Stimulated activated memory B cell treated with anti-CD40 and anti-IgM and Interleukin-4, amounts not matched to agents 10 μg/mL and 1 μg/mL and 100 μg/mL, for 72 hours (primary cell): ENCODE data around the gene DNASE1L2.
"Not testable (repeated sequence)": the region's sequence is repeated elsewhere in the genome, so short reads cannot be mapped to it uniquely, and the experiment has no call there.

Experiments
- ATAC-seq: fragments of 150-1000 bp; cut with Tn5 transposase; 2 replicates; pipeline ENCODE4 v1.10.0; 2021
- H3K27ac Mint-ChIP-seq: one replicate; pipeline ENCODE4 v1.8.0; 2022; ENCODE audit warnings: mild to moderate bottlenecking, mixed read lengths
- H3K27me3 Mint-ChIP-seq: one replicate; pipeline ENCODE4 v1.8.0; 2022; ENCODE audit warnings: mixed read lengths
- H3K36me3 Mint-ChIP-seq: one replicate; pipeline ENCODE4 v1.8.0; 2022; ENCODE audit warnings: mixed read lengths
- H3K4me1 Mint-ChIP-seq: one replicate; pipeline ENCODE4 v1.8.0; 2022; ENCODE audit warnings: mixed read lengths
- H3K4me3 Mint-ChIP-seq: one replicate; pipeline ENCODE4 v1.8.0; 2022; ENCODE audit warnings: mild to moderate bottlenecking, moderate library complexity, mixed read lengths
- H3K9me3 Mint-ChIP-seq: one replicate; pipeline ENCODE4 v1.8.0; 2022; ENCODE audit warnings: mixed read lengths

Gene DNASE1L2

DNA sequence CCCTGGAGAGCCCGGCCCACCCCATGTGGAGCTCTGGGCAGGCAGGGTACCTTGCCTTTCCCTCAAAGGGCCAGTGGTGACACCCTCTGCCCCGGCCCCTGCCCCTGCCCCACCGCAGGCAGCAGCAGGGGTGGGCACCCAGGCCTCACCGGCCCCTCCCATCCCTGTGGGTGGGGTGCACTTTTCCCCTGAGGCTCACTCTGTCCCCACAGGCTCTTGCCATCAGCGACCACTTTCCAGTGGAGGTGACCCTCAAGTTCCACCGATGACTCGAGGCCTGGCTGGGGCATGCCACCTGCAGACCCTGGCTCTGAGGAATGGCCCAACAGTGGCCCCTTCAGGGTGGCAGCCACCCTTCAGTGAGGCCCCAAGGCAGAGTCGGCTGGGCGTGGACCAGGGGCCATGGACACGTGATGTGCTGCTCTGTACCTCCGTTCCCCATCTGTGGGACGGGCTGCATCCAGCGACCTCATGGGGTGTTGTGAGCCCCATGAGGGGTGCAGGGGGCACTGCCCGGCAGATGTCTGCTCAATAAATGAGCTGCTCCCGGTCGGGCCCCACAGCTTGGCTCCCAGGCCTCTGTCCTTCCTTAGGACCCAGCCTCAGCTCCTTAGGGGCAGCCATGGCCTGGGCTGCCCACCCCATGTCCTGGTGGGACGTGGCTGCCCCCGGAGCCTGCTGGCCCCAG is 2.0 kb downstream of the DNASE1L2 start:
- H3K4me1 Mint-ChIP-seq = no peaks in the 10 kb centered on the region
- ATAC-seq = peak; percentile 35
- H3K27me3 Mint-ChIP-seq = no peaks in the 10 kb centered on the region
- no peaks in the 10 kb centered on the region for H3K9me3 Mint-ChIP-seq
- H3K4me3 Mint-ChIP-seq = no peak overlapping the region
- no peak overlapping the region for H3K27ac Mint-ChIP-seq
- peaks cover 40% of the 10 kb centered on the region for H3K36me3 Mint-ChIP-seq

GRCh38 chr16:2238838-2239675 is 2.8 kb downstream of the DNASE1L2 start:
- no peaks in the 10 kb centered on the region for H3K9me3 Mint-ChIP-seq
- peaks cover 36% of the 10 kb centered on the region for H3K36me3 Mint-ChIP-seq
- no peaks in the 10 kb centered on the region for H3K27me3 Mint-ChIP-seq
- no peak for ATAC-seq
- H3K4me3 Mint-ChIP-seq = no peak overlapping the region
- no peak overlapping the region for H3K27ac Mint-ChIP-seq
- H3K4me1 Mint-ChIP-seq = no peaks in the 10 kb centered on the region

DNA sequence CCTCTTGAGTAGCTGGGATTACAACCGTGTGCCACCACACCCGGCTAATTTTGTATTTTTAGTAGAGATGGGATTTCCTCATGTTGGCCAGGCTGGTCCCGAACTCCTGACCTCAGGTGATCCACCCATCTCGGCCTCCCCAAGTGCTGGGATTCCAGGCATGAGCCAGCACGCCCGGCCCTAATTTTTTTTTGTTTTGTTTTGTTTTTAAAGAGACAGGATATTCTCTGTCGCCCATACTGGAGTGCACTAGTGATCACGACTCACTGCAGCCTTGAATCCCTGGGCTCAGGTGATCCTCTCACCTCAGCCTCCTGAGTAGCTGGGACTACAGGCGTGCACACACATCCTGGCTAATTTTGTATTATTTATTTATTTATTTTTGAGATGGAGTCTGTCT is 4.1 kb downstream of the DNASE1L2 start:
- not testable (repeated sequence) for H3K4me3 Mint-ChIP-seq, H3K4me1 Mint-ChIP-seq, H3K9me3 Mint-ChIP-seq, ATAC-seq, H3K27ac Mint-ChIP-seq, H3K27me3 Mint-ChIP-seq
- H3K36me3 Mint-ChIP-seq = peaks cover 30% of the 10 kb centered on the region

DNA sequence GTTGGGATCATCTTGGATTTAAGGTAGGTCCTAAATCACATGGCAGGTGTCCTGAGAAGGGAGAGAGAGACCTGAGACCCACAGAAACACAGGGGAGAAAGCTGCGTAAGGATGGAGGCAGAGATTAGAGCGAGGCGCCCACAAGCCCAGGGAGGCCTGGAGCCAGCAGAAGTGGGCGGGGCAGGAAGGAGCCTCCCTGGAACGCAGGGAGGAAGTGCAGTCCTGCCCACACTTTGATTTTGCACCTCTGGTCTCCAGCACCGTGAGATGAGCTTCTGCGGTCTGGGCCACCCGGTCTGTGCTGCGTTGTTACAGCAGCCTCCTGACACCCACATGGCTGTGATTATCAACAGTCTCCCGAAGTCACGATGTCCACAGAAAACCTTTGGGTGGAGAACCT is 6.4 kb downstream of the DNASE1L2 start:
- Mint-ChIP-seq H3K9me3 (no peaks in the 10 kb centered on the region), H3K4me3 (no peak overlapping the region), H3K27me3 (no peaks in the 10 kb centered on the region), H3K4me1 (no peaks in the 10 kb centered on the region), H3K27ac (no peak overlapping the region), H3K36me3 (peaks cover 23% of the 10 kb centered on the region)
- no peak for ATAC-seq

GRCh38 chr16:2243031-2243528 is 6.8 kb downstream of the DNASE1L2 start:
- Mint-ChIP-seq H3K27me3 (no peaks in the 10 kb centered on the region), H3K4me1 (no peaks in the 10 kb centered on the region)

DNA sequence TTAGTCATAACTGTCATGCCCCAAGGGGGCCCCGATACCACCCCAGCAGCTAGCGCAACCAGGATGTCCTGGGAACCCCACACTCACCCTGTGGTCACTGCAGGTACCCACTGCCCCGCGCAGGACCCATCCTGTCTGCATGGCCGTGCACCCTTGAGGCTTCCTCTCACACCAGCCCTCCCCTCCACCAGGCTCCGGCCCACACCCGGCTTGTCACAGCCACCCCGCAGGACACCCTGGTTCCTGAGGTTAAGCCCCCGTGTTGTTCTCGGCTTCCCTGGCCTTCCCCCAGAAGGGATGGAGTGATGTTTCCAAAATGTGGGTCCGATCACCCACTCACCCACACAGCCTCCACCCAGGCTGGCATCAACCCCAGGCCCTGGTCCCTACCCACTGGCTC is 7.5 kb downstream of the DNASE1L2 start:
- H3K4me3 Mint-ChIP-seq = no peak overlapping the region
- H3K9me3 Mint-ChIP-seq = no peaks in the 10 kb centered on the region
- no peak overlapping the region for H3K27ac Mint-ChIP-seq
- H3K36me3 Mint-ChIP-seq = peaks cover 23% of the 10 kb centered on the region
- no peaks in the 10 kb centered on the region for H3K4me1 Mint-ChIP-seq
- no peaks in the 10 kb centered on the region for H3K27me3 Mint-ChIP-seq
- no peak for ATAC-seq

More at GRCh38 chr16:2243031-2243528, 6.8 kb downstream of the DNASE1L2 start:
- Mint-ChIP-seq H3K36me3 (peaks cover 23% of the 10 kb centered on the region), H3K9me3 (no peaks in the 10 kb centered on the region), H3K27ac (no peak overlapping the region), H3K4me3 (no peak overlapping the region)
- ATAC-seq = no peak

DNA sequence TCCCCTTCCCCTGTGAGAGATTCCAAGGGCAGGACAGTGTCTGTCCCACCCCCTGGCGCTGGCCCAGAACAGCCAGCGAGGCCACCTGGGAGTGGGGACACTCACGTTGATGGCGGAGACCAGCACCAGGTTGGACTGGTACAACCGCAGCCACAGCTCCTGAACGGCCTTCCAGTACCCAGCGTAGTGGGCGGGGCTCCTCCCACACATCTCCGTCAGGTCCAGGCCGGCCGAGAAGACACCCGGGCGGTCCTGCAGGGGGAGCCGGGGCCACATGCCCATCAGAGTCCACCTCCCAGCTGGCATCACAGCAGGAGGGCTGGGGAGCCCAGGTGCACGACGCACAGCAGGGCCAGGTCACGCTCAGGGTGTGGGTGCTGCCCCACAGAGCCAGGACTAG is 8.1 kb downstream of the DNASE1L2 start:
- Mint-ChIP-seq H3K4me1 (no peaks in the 10 kb centered on the region), H3K36me3 (peaks cover 22% of the 10 kb centered on the region), H3K4me3 (no peak overlapping the region), H3K27ac (no peak overlapping the region), H3K9me3 (no peaks in the 10 kb centered on the region), H3K27me3 (no peaks in the 10 kb centered on the region)
- ATAC-seq = no peak

DNA sequence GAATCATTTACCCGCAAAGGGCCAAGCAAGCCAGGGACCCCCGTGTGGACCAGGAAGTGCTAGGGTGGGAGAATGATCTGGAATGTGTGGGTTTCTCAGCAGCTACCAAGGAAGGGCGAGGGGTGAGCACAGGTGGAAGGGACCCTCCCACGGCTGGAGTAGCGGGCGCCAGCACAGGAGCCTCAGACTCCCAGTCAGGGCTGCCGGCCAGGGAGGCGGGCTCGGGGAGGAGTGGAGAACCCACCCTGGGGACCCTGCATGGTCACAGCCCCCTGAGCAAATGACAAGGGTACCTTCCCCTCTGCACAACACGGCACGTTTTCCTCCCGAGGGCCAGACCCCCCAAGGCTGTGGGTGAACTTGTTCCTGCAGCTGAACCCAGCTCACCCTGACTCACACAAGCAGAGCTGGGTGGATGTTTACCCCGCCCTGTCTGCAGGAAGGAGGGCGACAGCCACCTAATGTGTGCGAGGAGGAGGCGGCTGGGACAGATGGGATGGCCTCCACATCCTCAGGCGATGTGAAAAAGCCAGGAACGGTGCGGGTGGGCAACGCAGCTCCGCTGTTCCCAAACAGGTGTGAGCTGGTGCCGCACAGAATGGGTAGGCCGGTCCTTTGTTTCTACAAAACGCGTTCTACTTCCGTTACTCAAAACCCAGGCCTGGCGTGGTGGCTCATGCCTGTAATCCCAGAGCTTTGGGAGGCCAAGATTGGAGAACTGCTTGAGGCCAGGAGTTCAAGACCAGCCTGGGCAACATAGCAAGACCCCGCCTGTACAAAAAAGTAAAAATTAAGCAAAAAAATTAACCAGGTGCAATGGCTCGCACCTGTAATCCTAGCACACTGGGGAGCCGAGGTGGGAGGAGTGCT is 8.9 kb downstream of the DNASE1L2 start:
- no peaks in the 10 kb centered on the region for H3K9me3 Mint-ChIP-seq
- H3K4me3 Mint-ChIP-seq = no peak overlapping the region
- peaks cover 15% of the 10 kb centered on the region for H3K36me3 Mint-ChIP-seq
- H3K4me1 Mint-ChIP-seq = no peaks in the 10 kb centered on the region
- H3K27me3 Mint-ChIP-seq = no peaks in the 10 kb centered on the region
- no peak overlapping the region for H3K27ac Mint-ChIP-seq
- ATAC-seq = no peak

DNA sequence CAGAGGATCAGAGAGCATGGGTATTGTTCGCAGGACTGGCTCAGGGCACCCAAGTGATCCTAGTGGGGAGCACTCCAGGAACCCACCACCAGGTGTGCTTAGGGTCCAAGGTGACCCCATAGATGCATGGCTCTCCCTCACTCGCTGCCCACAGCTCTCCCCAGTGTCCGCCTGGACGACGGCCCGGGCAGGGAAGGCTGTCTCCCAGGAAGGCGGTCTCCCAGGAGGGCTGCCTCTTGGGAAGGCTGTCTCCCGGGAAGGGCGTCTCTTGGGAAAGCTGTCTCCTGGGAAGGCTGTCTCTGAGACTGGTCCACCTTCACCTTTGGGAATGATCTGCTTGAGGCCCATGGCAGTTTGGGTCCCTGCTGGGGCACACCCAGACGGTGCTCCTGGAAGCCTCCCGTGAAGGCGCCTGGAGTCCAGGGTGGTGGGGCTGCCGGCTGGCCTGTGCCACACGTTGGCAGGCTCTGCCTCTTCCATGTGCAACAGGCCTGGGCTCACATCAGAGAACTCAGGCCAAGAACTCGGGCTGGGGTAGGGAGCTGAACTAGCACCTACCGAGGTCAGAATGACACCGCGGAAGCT is 10.1 kb downstream of the DNASE1L2 start:
- no peak overlapping the region for H3K4me3 Mint-ChIP-seq
- H3K9me3 Mint-ChIP-seq = no peaks in the 10 kb centered on the region
- ATAC-seq = no peak
- no peak overlapping the region for H3K27ac Mint-ChIP-seq
- peaks cover 15% of the 10 kb centered on the region for H3K36me3 Mint-ChIP-seq
- H3K4me1 Mint-ChIP-seq = peaks cover 7% of the 10 kb centered on the region
- H3K27me3 Mint-ChIP-seq = no peaks in the 10 kb centered on the region

GRCh38 chr16:2250652-2251295 is 14.5 kb downstream of the DNASE1L2 start:
- no peaks in the 10 kb centered on the region for H3K27me3 Mint-ChIP-seq
- no peak for ATAC-seq
- H3K4me3 Mint-ChIP-seq = peak overlapping the region; percentile 92
- peaks cover 29% of the 10 kb centered on the region for H3K4me1 Mint-ChIP-seq
- H3K27ac Mint-ChIP-seq = peak overlapping the region; percentile 87
- no peaks in the 10 kb centered on the region for H3K9me3 Mint-ChIP-seq
- peaks cover 21% of the 10 kb centered on the region for H3K36me3 Mint-ChIP-seq

GRCh38 chr16:2251296-2252111 is 15.3 kb downstream of the DNASE1L2 start, which contains the start of gene ECI1:
Gene ECI1 (minus strand): TSS chr16:2251587. CDS start chr16:2251566, 21 bp downstream.
- H3K4me1 Mint-ChIP-seq = peaks cover 29% of the 10 kb centered on the region
- peaks cover 28% of the 10 kb centered on the region for H3K36me3 Mint-ChIP-seq
- peak within 1 kb of the TSS; percentile 87 for H3K27ac Mint-ChIP-seq
- peak within 1 kb of the TSS; percentile 92 for H3K4me3 Mint-ChIP-seq
- H3K9me3 Mint-ChIP-seq = no peaks in the 10 kb centered on the region
- ATAC-seq = peak; percentile 96
- no peaks in the 10 kb centered on the region for H3K27me3 Mint-ChIP-seq

GRCh38 chr16:2252806-2253148 is 16.5 kb downstream of the DNASE1L2 start:
- Mint-ChIP-seq H3K9me3 (no peaks in the 10 kb centered on the region), H3K4me3 (peak overlapping the region; percentile 35), H3K36me3 (peaks cover 35% of the 10 kb centered on the region), H3K4me1 (peaks cover 29% of the 10 kb centered on the region), H3K27me3 (no peaks in the 10 kb centered on the region), H3K27ac (peak overlapping the region; percentile 87)
- ATAC-seq = peak; percentile 20

GRCh38 chr16:2253293-2253692 is 17.0 kb downstream of the DNASE1L2 start:
- peaks cover 37% of the 10 kb centered on the region for H3K36me3 Mint-ChIP-seq
- peak overlapping the region; percentile 87 for H3K27ac Mint-ChIP-seq
- H3K4me1 Mint-ChIP-seq = peaks cover 29% of the 10 kb centered on the region
- no peaks in the 10 kb centered on the region for H3K9me3 Mint-ChIP-seq
- no peak for ATAC-seq
- peak overlapping the region; percentile 35 for H3K4me3 Mint-ChIP-seq
- no peaks in the 10 kb centered on the region for H3K27me3 Mint-ChIP-seq
